ENCODE data around the gene ZNF519.
"Not testable (repeated sequence)": the region's sequence is repeated elsewhere in the genome, so short reads cannot be mapped to it uniquely, and the experiment has no call there.

GRCh38 chr18:14172142-14173115 lies 40.2 kb upstream of the ZNF519 start:
- TF ChIP-seq POLR2AphosphoS5, CTCF (IDR thresholded peaks at IDR 0.05): not testable (repeated sequence)

All from prostate gland (tissue), 2 donors.